Keratinocyte (primary cell): ENCODE results near the gene ACMSD. TPM values are rescaled to one million over a fixed set of nuclear protein-coding genes. Genes with fewer than 3 reads are reported as not detected.

Experiments used
- DNase-seq: peaks from one replicate; pipeline ENCODE4 v3.0.0-alpha.2; 2011; ENCODE audit warnings: low read depth, missing footprints, low spot score
- FAIRE-seq: peaks from 2 replicates; lab custom pipeline; 2011; peaks lifted over from hg19 to GRCh38; lab: Jason Lieb, UNC
- H2AFZ ChIP-seq: 2 replicates; pipeline ENCODE4 v1.6.0; 2012; ENCODE audit warnings: low read length, control low read depth, inconsistent platforms; ENCODE audit not compliant: control insufficient read depth
- H3K27ac ChIP-seq: 2 replicates; pipeline ENCODE4 v1.5.1; 2011; ENCODE audit warnings: low read length; ENCODE audit not compliant: control insufficient read depth, insufficient read depth
- H3K27me3 ChIP-seq: 3 replicates; pipeline ENCODE4 v1.6.0; 2011; ENCODE audit warnings: low read length; ENCODE audit not compliant: control insufficient read depth, insufficient read depth; ENCODE audit errors: extremely low read depth
- H3K36me3 ChIP-seq, 2 experiments: 2 replicates in 1 of 2; 3 replicates in 1 of 2; pipeline ENCODE4 v1.5.1; 2011; ENCODE audit warnings: low read length in 2 of 2, mild to moderate bottlenecking in 1 of 2; ENCODE audit not compliant: control insufficient read depth in 2 of 2, insufficient read depth in 2 of 2; ENCODE audit errors: extremely low read depth in 1 of 2
- H3K4me1 ChIP-seq: 3 replicates; pipeline ENCODE4 v1.5.1; 2011; ENCODE audit warnings: low read length; ENCODE audit not compliant: control insufficient read depth, insufficient read depth; ENCODE audit errors: extremely low read depth
- H3K4me2 ChIP-seq: 3 replicates; pipeline ENCODE4 v1.6.0; 2011; ENCODE audit warnings: low read depth, low read length; ENCODE audit not compliant: control insufficient read depth, insufficient read depth; ENCODE audit errors: extremely low read depth
- H3K4me3 ChIP-seq, 3 experiments: fragments of 200-600 bp in 1 of 3; sonication (generic) in 1 of 3; 2 replicates in 2 of 3; 3 replicates in 1 of 3; pipeline ENCODE4 v1.5.1; 2011 to 2016; ENCODE audit warnings: low read length in 3 of 3, mild to moderate bottlenecking in 3 of 3, control low read depth in 2 of 3, inconsistent platforms in 1 of 3, low read depth in 1 of 3, mixed read lengths in 1 of 3, mixed run types in 1 of 3, moderate library complexity in 1 of 3; ENCODE audit not compliant: control insufficient read depth in 2 of 3, insufficient read depth in 2 of 3; ENCODE audit errors: extremely low read depth in 1 of 3
- H3K79me2 ChIP-seq: 2 replicates; pipeline ENCODE4 v1.6.0; 2012; ENCODE audit warnings: low read length; ENCODE audit not compliant: control insufficient read depth, insufficient read depth
- H3K9ac ChIP-seq: 3 replicates; pipeline ENCODE4 v1.6.0; 2011; ENCODE audit warnings: low read length; ENCODE audit not compliant: control insufficient read depth, insufficient read depth; ENCODE audit errors: extremely low read depth
- H3K9me1 ChIP-seq: 3 replicates; pipeline ENCODE4 v1.6.0; 2011; ENCODE audit warnings: low read length; ENCODE audit not compliant: control insufficient read depth, insufficient read depth; ENCODE audit errors: extremely low read depth
- H3K9me3 ChIP-seq: 2 replicates; pipeline ENCODE4 v1.5.1; 2012; ENCODE audit warnings: low read depth, low read length; ENCODE audit not compliant: control insufficient read depth
- H4K20me1 ChIP-seq: 3 replicates; pipeline ENCODE4 v1.6.0; 2011; ENCODE audit warnings: low read length; ENCODE audit not compliant: control insufficient read depth, insufficient read depth; ENCODE audit errors: extremely low read depth
- CTCF ChIP-seq, 3 experiments: IDR thresholded peaks in 1 of 3; conservative IDR thresholded peaks in 1 of 3; optimal IDR thresholded peaks in 1 of 3; 2 replicates in 2 of 3; 3 replicates in 1 of 3; pipeline versions ENCODE3 to v1.5.1; 2011; ENCODE audit warnings: low read length in 3 of 3, mild to moderate bottlenecking in 3 of 3, moderate library complexity in 2 of 3, control low read depth in 1 of 3, inconsistent platforms in 1 of 3; ENCODE audit not compliant: insufficient read depth in 2 of 3; ENCODE audit errors: extremely low read depth in 1 of 3
- EZH2 ChIP-seq: IDR thresholded peaks from one replicate; pipeline ENCODE4 v1.6.1; 2012; ENCODE audit warnings: inconsistent platforms, mild to moderate bottlenecking, low read length, moderate library complexity
- dilution Hi-C: fragments of 300-500 bp; cut with MboI; formaldehyde crosslinking; loops from one replicate; pipeline ENCODE4 v1.7.0; 2020; ENCODE audit warnings: low sequenced_read_pairs; ENCODE audit not compliant: extremely low pct_ligation_motif_present
- polyA plus RNA-seq, 5 experiments: library from polyadenylated mRNA; depleted of rRNA in 3 of 5; stranded (reverse) in 3 of 5; stranded (forward) in 1 of 5; unstranded in 1 of 5; fragments of >200 nt; gene quantifications; 1 replicate in 1 of 5; 2 replicates in 3 of 5; 3 replicates in 1 of 5; pipeline versions ENCODE4 v1.2.1 to v1.2.3, GENCODE V29; 2011 to 2012; ENCODE audit warnings: missing spikeins in 2 of 5, low read depth in 1 of 5, low replicate concordance in 1 of 5

The ACMSD gene
- polyA plus RNA-seq, 1 donor (not counting 4 experiments of a cell fraction or from before 2014, with no cell fraction given): not detected

GRCh38 chr2:134862674-134863073, 24.3 kb downstream of the ACMSD start:
- Histone ChIP-seq H3K9me3 (no peaks in the 10 kb centered on the region), H4K20me1 (no peaks in the 10 kb centered on the region), H3K4me1 (peaks cover 3% of the 10 kb centered on the region), H3K9me1 (no peaks in the 10 kb centered on the region), H3K27ac (no peak overlapping the region), H2AFZ (no peak overlapping the region), H3K36me3 (no peaks in the 10 kb centered on the region), H3K4me2 (no peak overlapping the region), H3K79me2 (no peaks in the 10 kb centered on the region), H3K27me3 (no peaks in the 10 kb centered on the region), H3K4me3 (no peak overlapping the region), H3K9ac (no peak overlapping the region)
- dilution Hi-C loops: no loop called here
- FAIRE-seq (no peak), DNase-seq (no peak)
- TF ChIP-seq EZH2: no peak
- TF ChIP-seq CTCF (optimal IDR thresholded peaks at IDR 0.05 in 1 of 3, IDR thresholded peaks at IDR 0.05 in 1 of 3, conservative IDR thresholded peaks at IDR 0.05 in 1 of 3; ENCODE audit: extremely low read depth in 1 of 3, insufficient read depth in 2 of 3, low read length in 3 of 3): no peak

- H3K27ac ChIP-seq: no peak overlapping the region
- H2AFZ ChIP-seq: no peak overlapping the region
- FAIRE-seq: no peak
- no peak overlapping the region for H3K9ac ChIP-seq
- H3K79me2 ChIP-seq: no peaks in the 10 kb centered on the region
- no peak for DNase-seq
- no peak overlapping the region for H3K4me3 ChIP-seq
- H3K9me3 ChIP-seq: no peaks in the 10 kb centered on the region
- H4K20me1 ChIP-seq: no peaks in the 10 kb centered on the region
- dilution Hi-C loops: no loop called here
- H3K27me3 ChIP-seq: no peaks in the 10 kb centered on the region
- peaks cover 3% of the 10 kb centered on the region for H3K4me1 ChIP-seq
- no peaks in the 10 kb centered on the region for H3K36me3 ChIP-seq
- no peak overlapping the region for H3K4me2 ChIP-seq
- TF ChIP-seq EZH2: no peak
- TF ChIP-seq CTCF (optimal IDR thresholded peaks at IDR 0.05 in 1 of 3, IDR thresholded peaks at IDR 0.05 in 1 of 3, conservative IDR thresholded peaks at IDR 0.05 in 1 of 3; ENCODE audit: extremely low read depth in 1 of 3, insufficient read depth in 2 of 3, low read length in 3 of 3): no peak
- H3K9me1 ChIP-seq: no peaks in the 10 kb centered on the region
These were observed 25.0 kb downstream of the ACMSD start for GRCh38 chr2:134863446-134863845.
